Hepatocyte (in vitro differentiated cells): Measurements from ENCODE around the gene NOP10.

ENCODE experiments used
- EZH2 ChIP-seq: fragments of 200-600 bp; sonication (generic); IDR thresholded peaks from 2 replicates; pipeline ENCODE4 v1.6.1; 2016; ENCODE audit warnings: antibody characterized with exemption, mild to moderate bottlenecking, borderline replicate concordance
- EZH2phosphoT487 ChIP-seq: fragments of 200-600 bp; sonication (generic); IDR thresholded peaks from one replicate; pipeline ENCODE4 v1.6.1; 2018; ENCODE audit warnings: antibody characterized with exemption, mild to moderate bottlenecking, low read depth, moderate library complexity; ENCODE audit not compliant: unreplicated experiment, severe bottlenecking
- TF ChIP-seq, protein P1 (sequence below): fragments of 200-600 bp; sonication (generic); IDR thresholded peaks from 2 replicates; pipeline ENCODE4 v1.5.1; 2016; ENCODE audit warnings: antibody characterized with exemption, mild to moderate bottlenecking; ENCODE audit not compliant: poor library complexity

DNA sequence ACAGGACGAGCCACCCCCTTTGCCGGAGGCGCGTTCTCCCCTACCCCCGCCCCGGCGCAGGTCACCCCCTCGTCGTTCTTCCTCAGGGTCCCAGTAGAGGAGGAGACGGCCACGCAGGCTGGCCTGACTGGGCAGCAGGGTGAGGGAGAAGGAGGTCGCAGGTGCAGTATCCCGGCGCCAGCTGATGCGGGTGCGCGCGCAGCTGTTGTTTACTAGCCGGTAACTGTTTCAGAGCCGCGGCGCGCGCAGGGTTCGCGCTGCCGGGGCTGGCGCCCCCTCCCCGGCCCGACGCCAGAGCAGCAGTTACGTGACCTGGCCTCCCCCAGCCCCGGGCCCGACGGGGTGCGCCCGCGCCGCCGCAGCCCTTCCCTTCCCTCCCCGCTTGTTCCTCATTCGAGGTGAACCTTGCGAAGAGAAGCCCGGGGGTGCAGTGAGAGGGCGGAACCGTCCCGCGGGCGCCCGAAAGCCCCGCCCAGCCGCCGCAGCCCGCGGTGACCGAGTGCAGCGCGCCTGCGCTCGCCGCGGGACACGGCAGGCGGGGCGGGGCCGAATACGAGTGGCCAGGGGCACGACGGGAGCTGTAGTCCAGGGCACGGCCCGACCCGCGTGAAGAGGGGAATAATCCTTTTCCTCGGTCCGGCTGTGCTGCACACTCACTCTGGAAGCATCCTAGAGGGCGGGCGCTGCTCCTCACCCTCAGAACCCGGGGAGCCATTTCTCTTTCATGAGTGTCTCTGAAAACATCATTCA lies 5.2 kb downstream of the NOP10 start, which contains the start of gene SLC12A6:
- TF ChIP-seq, protein P1, sequence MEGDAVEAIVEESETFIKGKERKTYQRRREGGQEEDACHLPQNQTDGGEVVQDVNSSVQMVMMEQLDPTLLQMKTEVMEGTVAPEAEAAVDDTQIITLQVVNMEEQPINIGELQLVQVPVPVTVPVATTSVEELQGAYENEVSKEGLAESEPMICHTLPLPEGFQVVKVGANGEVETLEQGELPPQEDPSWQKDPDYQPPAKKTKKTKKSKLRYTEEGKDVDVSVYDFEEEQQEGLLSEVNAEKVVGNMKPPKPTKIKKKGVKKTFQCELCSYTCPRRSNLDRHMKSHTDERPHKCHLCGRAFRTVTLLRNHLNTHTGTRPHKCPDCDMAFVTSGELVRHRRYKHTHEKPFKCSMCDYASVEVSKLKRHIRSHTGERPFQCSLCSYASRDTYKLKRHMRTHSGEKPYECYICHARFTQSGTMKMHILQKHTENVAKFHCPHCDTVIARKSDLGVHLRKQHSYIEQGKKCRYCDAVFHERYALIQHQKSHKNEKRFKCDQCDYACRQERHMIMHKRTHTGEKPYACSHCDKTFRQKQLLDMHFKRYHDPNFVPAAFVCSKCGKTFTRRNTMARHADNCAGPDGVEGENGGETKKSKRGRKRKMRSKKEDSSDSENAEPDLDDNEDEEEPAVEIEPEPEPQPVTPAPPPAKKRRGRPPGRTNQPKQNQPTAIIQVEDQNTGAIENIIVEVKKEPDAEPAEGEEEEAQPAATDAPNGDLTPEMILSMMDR = no peak
- TF ChIP-seq EZH2 (no peak), EZH2phosphoT487 (no peak)
